Measurements from ENCODE around the gene CFAP57. TPM values are rescaled to one million over a fixed set of nuclear protein-coding genes. Genes with fewer than 3 reads are reported as not detected.

Gene CFAP57
- total RNA-seq, 1 experiment from 2014 or later: 0.14 TPM

DNA sequence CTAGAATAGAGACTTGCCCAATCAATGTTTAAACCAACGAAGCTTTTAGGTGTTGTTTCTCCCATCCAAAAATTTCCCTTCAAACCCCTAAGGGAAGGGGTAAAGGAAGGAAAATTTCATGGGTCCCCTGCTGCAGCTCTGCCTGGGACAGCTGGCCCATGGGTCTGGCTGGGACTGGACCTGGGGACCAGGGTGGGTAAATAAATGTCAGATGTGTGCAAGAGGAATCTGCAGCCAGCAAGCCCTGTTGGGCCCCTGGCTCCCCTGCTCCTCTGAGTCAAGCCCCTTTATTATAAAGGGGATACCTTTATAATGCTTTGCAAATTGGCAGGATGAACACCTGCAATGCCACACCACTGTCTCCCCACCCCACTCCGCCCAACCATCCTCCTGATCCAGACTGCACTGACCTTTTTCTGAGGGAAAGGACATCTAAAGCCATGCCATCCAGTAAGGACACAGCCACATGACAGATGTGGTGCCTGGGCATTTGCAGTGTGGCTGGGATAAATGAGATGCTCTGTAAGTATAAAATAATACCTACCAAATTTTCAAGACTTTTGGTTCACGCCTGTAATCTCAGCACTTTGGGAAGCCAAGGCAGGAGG is 95.8 kb downstream of the CFAP57 start:
- H3K4me3 ChIP-seq (ENCODE audit: insufficient read depth, low read depth, low read length): no peak overlapping the region
- no peak for DNase-seq

DNA sequence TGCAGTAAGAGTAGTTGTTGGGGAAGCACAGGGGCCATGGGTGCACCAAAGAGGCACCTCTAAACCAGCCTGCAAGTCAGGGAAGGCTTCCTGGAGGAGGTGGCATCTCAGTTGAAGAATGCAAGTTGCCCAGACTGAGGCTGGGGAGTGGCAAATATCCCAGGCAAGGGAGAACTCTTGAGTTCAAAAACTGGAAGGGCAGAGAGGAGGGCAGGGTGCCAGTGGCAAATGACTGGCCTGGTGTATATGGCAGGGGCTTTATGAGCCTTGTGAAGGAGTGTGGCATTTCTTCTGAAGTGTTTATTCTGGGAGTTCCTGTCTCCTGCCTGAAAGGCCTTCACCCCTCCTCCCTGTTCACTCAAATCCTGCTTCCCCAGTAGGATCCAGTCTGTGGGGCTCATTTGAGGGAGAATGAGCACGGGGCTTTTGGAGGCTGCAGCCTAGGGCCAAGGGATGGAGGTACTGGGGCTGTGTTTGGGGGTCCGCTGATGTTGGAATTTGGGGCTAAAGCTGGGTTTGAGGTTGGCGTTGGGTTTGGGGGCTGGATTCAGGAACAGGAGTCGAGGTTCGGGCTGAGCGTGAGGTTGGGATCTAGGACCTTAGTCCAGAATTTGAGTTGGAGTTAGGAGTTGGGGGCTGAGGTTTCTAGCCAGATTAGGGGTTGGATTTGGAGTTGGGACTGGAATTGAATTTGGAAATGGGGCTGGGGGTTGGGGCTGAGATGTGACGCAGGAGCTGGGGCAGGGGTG is 97.7 kb downstream of the CFAP57 start, which contains the start of gene TMEM125:
TSS of gene TMEM125 (plus strand) at position 357 of the 749 bp plus-strand sequence. CDS start 2,740 bp downstream, outside the sequence.
- no peak for DNase-seq
- peak within 1 kb of the TSS; percentile 55 for H3K4me3 ChIP-seq (ENCODE audit: insufficient read depth, low read depth, low read length)
- peaks cover 3% of the 10 kb centered on the region; the same call in 1 of the 2 replicates for H3K36me3 ChIP-seq (replicated peaks; ENCODE audit: control insufficient read depth, insufficient read depth, low read length)
- H3K27me3 ChIP-seq (ENCODE audit: control insufficient read depth, insufficient read depth, low read length): no peaks in the 10 kb centered on the region; the same call in 1 of the 2 replicates

More for the DNA sequence above, 95.8 kb downstream of the CFAP57 start:
- peaks cover 3% of the 10 kb centered on the region; the same call in 1 of the 2 replicates for H3K36me3 ChIP-seq (replicated peaks; ENCODE audit: control insufficient read depth, insufficient read depth, low read length)
- H3K27me3 ChIP-seq (ENCODE audit: control insufficient read depth, insufficient read depth, low read length): no peaks in the 10 kb centered on the region; the same call in 1 of the 2 replicates

DNA sequence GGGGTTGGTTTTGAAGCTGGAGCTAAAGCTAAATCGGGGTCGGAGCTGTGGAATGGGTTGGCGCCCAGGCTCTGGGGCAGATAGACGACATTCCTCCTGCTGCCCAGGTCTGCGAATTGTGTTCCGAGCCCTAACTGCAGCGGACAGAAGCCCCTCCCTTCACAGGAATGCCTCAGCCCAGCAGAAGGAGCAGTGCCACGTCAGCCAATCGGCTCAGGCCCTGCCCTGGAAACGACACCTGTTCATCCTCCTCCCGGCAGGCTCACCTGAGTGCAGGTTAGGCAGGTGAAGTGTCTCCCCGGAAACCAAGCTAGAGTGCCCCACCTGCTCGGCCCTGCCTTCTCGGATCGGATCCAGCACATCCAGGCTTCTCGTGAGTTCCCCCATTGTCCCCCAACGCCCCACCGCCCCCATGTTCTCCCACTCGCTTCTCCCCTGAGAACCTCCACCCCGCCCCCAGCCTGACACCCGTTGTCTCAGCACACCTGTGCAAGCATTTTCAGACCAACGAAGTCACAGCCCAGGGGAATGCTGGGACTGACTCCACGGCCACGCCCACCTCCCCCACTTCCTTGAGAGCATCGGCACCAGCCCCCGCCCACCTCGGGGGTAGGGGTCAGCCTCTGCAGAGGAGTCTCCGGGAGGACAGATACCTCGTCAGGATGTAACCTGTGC is 98.4 kb downstream of the CFAP57 start:
- DNase-seq: peak; percentile 96
- peak overlapping the region; percentile 55 for H3K4me3 ChIP-seq (ENCODE audit: insufficient read depth, low read depth, low read length)
- H3K36me3 ChIP-seq (replicated peaks; ENCODE audit: control insufficient read depth, insufficient read depth, low read length): peaks cover 3% of the 10 kb centered on the region; the same call in 1 of the 2 replicates
- H3K27me3 ChIP-seq (ENCODE audit: control insufficient read depth, insufficient read depth, low read length): no peaks in the 10 kb centered on the region; the same call in 1 of the 2 replicates

- DNase-seq: peak; percentile 79
- peak overlapping the region; percentile 55 for H3K4me3 ChIP-seq (ENCODE audit: insufficient read depth, low read depth, low read length)
- peaks cover 3% of the 10 kb centered on the region; the same call in 1 of the 2 replicates for H3K36me3 ChIP-seq (replicated peaks; ENCODE audit: control insufficient read depth, insufficient read depth, low read length)
- no peaks in the 10 kb centered on the region; the same call in 1 of the 2 replicates for H3K27me3 ChIP-seq (ENCODE audit: control insufficient read depth, insufficient read depth, low read length)
These were observed 99.3 kb downstream of the CFAP57 start for GRCh38 chr1:43271186-43272118.

- no peak overlapping the region for H3K4me3 ChIP-seq (ENCODE audit: insufficient read depth, low read depth, low read length)
- peaks cover 3% of the 10 kb centered on the region; the same call in 1 of the 2 replicates for H3K36me3 ChIP-seq (replicated peaks; ENCODE audit: control insufficient read depth, insufficient read depth, low read length)
- H3K27me3 ChIP-seq (ENCODE audit: control insufficient read depth, insufficient read depth, low read length): no peaks in the 10 kb centered on the region; the same call in 1 of the 2 replicates
- DNase-seq: no peak
These were observed 100.0 kb downstream of the CFAP57 start for GRCh38 chr1:43272161-43272560.

DNA sequence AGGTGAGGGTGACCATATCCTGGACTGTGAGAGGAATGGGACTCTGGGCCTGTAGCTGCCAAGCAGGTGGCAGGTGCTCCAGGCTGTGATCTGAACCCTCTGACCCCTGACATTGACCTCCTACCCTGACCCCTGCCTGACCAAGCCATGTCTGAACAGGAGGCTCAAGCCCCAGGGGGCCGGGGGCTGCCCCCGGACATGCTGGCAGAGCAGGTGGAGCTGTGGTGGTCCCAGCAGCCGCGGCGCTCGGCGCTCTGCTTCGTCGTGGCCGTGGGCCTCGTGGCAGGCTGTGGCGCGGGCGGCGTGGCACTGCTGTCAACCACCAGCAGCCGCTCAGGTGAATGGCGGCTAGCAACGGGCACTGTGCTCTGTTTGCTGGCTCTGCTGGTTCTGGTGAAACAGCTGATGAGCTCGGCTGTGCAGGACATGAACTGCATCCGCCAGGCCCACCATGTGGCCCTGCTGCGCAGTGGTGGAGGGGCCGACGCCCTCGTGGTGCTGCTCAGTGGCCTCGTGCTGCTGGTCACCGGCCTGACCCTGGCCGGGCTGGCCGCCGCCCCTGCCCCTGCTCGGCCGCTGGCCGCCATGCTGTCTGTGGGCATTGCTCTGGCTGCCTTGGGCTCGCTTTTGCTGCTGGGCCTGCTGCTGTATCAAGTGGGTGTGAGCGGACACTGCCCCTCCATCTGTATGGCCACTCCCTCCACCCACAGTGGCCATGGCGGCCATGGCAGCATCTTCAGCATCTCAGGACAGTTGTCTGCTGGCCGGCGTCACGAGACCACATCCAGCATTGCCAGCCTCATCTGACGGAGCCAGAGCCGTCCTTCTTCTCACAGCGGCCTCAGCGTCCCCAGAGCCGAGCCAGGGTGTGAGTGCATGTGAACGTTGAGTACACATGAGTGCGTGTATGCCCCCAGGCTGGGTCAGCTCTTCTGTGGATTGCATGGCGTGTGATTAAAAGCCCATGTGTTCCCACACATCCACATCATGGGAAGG is 100.7 kb downstream of the CFAP57 start:
- H3K27me3 ChIP-seq (ENCODE audit: control insufficient read depth, insufficient read depth, low read length): no peaks in the 10 kb centered on the region; the same call in 1 of the 2 replicates
- no peak for DNase-seq
- no peak overlapping the region for H3K4me3 ChIP-seq (ENCODE audit: insufficient read depth, low read depth, low read length)
- H3K36me3 ChIP-seq (replicated peaks; ENCODE audit: control insufficient read depth, insufficient read depth, low read length): peaks cover 3% of the 10 kb centered on the region; the same call in 1 of the 2 replicates

- DNase-seq: no peak
- no peaks in the 10 kb centered on the region; the same call in 1 of the 2 replicates for H3K27me3 ChIP-seq (ENCODE audit: control insufficient read depth, insufficient read depth, low read length)
- H3K36me3 ChIP-seq (replicated peaks; ENCODE audit: control insufficient read depth, insufficient read depth, low read length): peaks cover 3% of the 10 kb centered on the region; the same call in 1 of the 2 replicates
- no peak overlapping the region for H3K4me3 ChIP-seq (ENCODE audit: insufficient read depth, low read depth, low read length)
These were observed 101.6 kb downstream of the CFAP57 start for GRCh38 chr1:43273708-43274107.

DNA sequence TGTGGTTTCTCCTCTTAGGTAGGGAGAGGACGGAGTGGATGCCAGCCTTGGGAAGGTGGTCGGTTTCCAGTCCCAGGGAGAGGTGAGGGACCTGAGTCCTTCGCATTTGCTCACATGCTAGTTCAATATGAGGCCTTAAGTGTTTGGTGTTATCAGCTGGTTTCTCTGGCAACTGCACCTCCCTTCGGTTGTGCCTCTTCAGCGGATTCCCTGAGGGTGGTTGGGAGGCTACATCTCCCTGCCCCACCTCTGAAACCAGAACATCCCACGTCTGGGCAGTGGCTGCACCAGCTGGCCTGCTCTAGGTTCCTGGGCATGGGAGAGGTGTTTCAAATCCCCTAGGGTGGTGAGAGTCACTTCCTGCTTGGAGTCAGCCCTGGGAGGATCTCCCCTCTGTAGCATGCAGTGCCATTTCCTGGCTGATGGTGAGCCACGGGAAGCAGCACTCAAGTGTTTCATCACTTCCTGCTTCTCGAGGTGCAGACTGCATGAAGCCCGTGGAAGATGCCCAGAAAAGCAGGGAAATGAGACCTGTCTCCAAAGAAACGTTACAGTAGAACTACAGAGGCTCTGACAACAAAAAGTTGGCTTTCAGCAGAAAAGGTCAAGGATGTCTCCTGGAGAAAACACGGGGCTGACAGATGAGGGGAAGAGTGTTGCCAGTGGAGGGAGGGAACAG is 102.1 kb downstream of the CFAP57 start:
- peaks cover 3% of the 10 kb centered on the region; the same call in 1 of the 2 replicates for H3K36me3 ChIP-seq (replicated peaks; ENCODE audit: control insufficient read depth, insufficient read depth, low read length)
- no peak overlapping the region for H3K4me3 ChIP-seq (ENCODE audit: insufficient read depth, low read depth, low read length)
- DNase-seq: no peak
- H3K27me3 ChIP-seq (ENCODE audit: control insufficient read depth, insufficient read depth, low read length): no peaks in the 10 kb centered on the region; the same call in 1 of the 2 replicates

- Histone ChIP-seq H3K4me3 (ENCODE audit: insufficient read depth, low read depth, low read length) (no peak overlapping the region), H3K27me3 (ENCODE audit: control insufficient read depth, insufficient read depth, low read length) (no peaks in the 10 kb centered on the region; the same call in 1 of the 2 replicates), H3K36me3 (replicated peaks; ENCODE audit: control insufficient read depth, insufficient read depth, low read length) (peaks cover 3% of the 10 kb centered on the region; the same call in 1 of the 2 replicates)
- DNase-seq: no peak
These were observed 102.7 kb downstream of the CFAP57 start for GRCh38 chr1:43274804-43275180.

- H3K4me3 ChIP-seq (ENCODE audit: insufficient read depth, low read depth, low read length): no peak overlapping the region
- no peaks in the 10 kb centered on the region; the same call in 1 of the 2 replicates for H3K27me3 ChIP-seq (ENCODE audit: control insufficient read depth, insufficient read depth, low read length)
- H3K36me3 ChIP-seq (replicated peaks; ENCODE audit: control insufficient read depth, insufficient read depth, low read length): peaks cover 3% of the 10 kb centered on the region; the same call in 1 of the 2 replicates
- no peak for DNase-seq
These were observed 103.9 kb downstream of the CFAP57 start for GRCh38 chr1:43275826-43276620.

DNA sequence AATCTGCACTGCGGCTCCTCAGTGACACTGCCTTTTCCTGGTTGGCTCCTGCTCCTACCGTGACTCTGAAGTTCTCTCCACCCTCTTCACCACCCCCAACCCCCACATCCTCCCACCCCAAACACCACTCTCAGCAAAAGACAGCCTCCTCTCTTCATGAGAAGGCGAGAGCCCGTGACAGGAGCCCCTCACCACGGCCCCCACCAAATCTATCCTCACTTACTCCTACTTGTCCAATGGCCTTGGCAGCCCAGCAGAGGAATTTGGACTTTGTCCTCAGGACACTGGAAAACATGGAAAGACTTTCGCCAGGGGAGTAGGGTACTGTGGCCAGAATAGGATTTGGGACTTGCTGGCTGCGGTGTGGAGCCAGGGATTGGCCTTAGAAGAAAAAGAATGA is 104.5 kb downstream of the CFAP57 start:
- Histone ChIP-seq H3K36me3 (replicated peaks; ENCODE audit: control insufficient read depth, insufficient read depth, low read length) (peaks cover 2% of the 10 kb centered on the region; the same call in 1 of the 2 replicates), H3K27me3 (ENCODE audit: control insufficient read depth, insufficient read depth, low read length) (no peaks in the 10 kb centered on the region; the same call in 1 of the 2 replicates), H3K4me3 (ENCODE audit: insufficient read depth, low read depth, low read length) (no peak overlapping the region)
- DNase-seq: no peak
